Measurements from ENCODE around the gene TMEM37.

Gene TMEM37

DNA sequence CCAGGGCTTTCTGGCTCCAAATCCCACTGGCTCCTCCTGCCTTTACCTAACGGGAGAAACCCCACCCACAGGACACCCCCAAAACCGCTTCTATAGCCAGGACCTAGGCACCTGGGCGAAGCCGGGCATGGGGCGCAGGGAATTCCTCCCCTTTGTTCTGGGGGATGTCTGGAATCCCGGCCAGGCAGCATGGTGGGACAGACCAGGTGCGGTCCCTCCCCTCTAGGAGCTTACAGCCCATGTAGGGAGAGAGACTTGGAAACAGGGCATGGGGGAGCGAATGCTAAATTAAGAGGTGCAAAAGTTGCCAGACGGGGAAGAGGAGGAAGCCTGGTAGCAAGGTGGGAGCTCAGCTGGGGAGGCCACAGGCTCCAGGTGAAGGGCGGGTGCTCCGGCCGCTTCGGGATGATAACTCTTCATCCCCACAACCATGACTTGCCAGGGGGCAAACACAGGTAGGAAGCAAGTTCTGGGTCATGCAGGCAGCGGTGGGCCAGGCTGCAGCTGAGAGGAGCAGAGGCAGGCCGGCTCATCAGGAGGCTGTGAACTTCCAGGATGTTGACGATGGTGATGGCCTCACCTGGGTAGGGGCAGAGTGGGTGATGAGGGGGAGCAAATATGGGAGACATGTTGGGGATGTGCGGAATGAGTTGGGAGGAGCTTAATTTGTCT is 1.3 kb downstream of the TMEM37 start:
- DNase-seq (ENCODE audit: low spot score) (no peak), FAIRE-seq (peak; percentile 13)

DNA sequence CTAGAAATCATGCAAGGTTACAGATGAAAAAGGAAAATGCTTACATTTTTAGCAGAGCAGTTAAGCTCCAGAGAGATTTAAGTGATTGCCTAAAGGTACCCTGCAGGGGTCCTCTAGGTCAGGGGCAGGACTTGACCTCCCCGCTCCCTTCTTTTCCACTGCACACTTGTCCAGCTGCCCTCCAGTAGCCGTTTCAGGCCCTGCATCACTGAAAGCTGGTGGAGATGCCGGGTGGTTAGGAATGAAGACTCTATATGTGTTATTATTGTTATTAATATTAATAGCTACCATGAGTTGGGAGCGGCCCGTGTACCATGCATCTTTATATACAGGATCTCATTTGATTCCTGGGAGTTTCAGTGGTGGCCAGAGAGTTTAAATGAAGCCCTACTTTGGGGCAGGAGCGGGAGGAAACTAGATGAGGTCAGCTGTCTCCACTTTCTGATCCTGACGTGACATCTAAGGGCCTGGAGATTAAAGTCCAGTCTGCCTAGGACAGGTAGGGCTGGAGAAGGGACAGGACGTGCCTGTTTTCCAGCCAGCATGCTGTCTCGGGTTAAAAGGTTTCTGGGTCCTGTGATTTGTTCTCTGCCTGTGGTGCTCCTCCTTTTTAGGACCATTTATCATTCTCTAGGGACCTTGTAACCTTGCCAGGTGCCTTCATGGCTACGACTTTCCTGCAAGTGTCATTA is 2.1 kb downstream of the TMEM37 start:
- no peak for FAIRE-seq

DNA sequence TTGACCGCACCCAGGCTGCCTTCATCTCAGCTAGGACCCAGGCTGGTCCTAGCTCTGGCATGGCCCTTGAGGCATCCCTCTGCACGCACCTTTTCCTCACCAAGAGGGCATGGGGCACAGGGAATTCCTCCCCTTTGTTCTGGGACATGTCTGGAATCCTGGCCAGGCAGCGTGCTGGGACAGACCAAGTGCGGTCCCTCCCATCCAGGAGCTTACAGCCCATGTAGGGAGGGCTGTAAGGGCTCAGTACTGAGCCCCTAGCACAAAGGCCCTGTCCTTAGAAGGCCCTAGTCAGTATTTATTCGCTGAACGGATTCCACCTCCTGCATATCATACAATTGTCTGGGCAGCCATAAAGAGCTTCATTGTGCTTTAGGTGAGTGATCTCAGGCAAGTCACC is 3.0 kb downstream of the TMEM37 start:
- FAIRE-seq (no peak), DNase-seq (ENCODE audit: low spot score) (no peak)

More for the DNA sequence above, 2.1 kb downstream of the TMEM37 start:
- no peak for DNase-seq (ENCODE audit: low spot score)

DNA sequence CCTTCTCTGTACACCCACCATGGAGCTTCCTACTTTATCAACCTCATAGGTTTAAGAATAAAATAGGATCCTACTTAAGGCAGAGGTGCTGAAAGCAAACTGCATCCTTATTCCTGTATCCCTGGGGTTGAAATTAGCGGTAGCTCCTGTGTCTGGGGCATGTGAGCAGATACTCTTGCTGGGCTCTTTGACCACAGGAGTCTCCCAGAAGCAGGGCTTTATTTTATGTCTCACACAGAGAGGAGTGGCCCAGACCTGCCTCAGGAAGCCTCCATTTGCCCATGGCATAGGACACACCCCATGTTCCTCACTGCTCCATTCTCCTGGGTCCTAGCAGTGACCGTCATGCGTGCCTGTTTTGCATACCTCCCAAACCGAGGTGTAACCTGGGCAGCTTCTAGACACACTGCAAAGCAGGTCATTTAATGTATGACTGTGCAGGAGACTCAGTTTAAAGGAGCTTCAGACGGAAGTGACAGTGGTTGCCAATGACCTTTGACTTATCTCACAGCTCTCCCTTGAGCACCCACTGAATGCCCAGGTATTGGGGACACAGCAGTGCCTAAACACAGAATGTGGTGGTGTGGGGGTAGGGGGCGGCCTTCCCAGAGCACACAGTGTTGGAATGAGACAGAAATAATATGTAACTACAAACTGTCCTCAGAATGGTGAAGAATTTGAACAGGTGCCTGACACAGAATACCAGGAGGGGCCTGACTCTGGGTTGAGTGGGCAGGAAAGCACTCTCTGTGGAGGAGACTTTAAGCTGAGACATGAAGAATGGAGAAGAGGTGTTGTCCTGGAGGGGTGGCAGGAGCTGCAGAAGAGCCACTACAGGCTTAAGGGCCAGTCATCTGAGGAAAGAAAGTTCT is 3.7 kb downstream of the TMEM37 start:
- FAIRE-seq (no peak), DNase-seq (ENCODE audit: low spot score) (no peak)

DNA sequence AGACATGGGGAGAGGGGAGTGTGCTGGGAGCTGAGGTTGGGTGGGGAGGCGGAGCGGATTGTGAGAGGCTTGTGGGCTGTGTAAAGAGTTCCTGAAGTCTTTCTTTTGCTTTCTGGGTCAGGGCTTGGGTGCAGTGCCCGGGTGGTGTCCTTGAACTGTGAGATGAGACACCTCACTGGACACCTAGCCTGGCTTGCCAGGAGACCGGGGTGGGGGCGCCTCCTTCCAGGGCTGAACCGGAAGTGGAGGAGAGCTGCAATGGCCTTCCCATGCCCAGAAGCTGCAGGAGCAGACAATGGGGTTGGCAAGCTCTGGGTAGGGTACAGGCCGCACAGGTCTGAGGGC is 4.3 kb downstream of the TMEM37 start:
- FAIRE-seq (no peak), DNase-seq (ENCODE audit: low spot score) (no peak)

DNA sequence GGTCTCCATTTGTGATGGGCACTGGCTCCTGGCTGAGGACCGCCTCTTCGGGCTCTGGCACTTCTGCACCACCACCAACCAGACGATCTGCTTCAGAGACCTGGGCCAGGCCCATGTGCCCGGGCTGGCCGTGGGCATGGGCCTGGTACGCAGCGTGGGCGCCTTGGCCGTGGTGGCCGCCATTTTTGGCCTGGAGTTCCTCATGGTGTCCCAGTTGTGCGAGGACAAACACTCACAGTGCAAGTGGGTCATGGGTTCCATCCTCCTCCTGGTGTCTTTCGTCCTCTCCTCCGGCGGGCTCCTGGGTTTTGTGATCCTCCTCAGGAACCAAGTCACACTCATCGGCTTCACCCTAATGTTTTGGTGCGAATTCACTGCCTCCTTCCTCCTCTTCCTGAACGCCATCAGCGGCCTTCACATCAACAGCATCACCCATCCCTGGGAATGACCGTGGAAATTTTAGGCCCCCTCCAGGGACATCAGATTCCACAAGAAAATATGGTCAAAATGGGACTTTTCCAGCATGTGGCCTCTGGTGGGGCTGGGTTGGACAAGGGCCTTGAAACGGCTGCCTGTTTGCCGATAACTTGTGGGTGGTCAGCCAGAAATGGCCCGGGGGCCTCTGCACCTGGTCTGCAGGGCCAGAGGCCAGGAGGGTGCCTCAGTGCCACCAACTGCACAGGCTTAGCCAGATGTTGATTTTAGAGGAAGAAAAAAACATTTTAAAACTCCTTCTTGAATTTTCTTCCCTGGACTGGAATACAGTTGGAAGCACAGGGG is 5.5 kb downstream of the TMEM37 start:
- DNase-seq (ENCODE audit: low spot score) (no peak), FAIRE-seq (no peak)

DNA sequence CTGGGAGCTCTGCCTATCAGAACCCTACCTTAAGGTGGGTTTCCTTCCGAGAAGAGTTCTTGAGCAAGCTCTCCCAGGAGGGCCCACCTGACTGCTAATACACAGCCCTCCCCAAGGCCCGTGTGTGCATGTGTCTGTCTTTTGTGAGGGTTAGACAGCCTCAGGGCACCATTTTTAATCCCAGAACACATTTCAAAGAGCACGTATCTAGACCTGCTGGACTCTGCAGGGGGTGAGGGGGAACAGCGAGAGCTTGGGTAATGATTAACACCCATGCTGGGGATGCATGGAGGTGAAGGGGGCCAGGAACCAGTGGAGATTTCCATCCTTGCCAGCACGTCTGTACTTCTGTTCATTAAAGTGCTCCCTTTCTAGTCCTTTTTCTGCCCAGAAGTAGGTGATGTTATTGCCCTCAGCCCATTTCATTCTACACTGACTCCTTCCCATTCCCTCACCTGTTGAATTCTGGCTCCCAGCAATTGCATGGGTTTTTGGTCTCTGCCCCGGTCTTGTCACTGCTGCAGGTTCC is 6.5 kb downstream of the TMEM37 start:
- no peak for DNase-seq (ENCODE audit: low spot score)
- FAIRE-seq: no peak

DNA sequence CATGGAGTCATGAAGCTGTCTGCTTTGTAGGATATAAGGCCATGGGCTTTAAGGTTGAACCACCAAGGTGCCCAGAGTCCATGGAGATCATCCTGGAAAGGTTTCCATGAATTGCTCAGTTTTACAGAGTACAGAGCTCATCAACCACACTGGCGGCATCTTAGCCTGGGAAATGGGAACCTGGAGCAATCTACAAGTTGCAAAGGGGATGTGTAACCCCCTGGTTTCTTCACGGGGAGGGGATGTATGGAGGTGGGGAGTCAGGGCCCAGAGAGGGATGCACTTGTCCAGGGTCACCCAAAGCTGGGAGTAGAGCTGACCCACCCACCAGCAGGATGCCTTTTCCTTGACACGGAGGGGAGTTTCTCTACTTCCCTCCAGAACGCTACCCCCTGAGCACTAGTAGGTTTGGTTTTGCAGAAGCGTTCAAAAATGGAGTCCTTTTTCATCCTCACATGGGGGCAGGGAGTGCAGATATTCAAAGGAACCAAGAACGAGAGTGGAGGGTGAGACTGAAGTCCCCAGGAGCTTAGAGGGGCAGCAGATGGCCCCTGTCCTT is 7.2 kb downstream of the TMEM37 start:
- FAIRE-seq: no peak
- no peak for DNase-seq (ENCODE audit: low spot score)

DNA sequence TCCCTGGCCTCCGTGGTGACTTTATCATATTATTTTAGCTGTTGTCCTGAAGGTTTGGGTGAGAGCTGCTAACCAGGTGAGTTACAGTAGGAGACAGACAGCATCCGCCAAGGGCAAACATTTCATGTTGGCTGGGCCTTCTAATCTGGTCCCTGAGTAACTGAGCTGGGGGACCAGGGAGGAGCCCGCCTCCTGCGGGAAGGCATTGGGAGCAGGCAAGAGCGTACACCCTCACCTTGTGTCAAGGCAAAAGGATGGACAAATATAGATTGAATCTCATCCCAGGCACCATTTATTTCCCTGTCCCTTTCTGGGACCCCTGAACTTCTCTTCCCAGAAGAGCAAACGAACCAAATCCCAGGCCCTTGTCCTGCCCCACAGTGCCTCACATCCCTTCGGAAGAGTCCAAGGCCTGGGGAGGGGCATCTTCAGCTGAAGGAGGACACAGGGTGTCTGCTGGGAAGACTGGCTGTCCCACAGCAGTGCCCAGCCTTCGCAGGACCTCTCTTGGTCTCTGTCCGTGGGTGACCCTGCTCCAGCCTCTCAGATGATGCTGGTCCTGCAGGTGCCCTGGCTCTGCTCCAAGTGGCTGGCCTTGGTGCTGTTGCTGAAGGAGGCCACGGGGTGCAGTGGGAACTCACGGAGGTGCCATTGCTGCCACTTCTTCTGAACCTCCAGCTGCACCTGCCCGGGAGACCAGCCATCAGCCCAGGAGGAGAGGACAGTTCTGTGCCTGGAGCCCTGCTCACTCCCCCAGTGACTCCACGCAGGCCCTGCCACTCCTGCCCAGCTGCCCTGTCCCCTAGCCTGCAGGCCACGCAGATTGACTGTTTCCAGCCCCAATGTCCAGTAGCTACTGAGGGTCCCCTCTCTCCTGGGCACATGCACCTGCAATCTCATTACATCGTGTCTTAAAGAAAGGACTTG is 8.2 kb downstream of the TMEM37 start:
- DNase-seq (ENCODE audit: low spot score) (no peak), FAIRE-seq (peak; percentile 9)

DNA sequence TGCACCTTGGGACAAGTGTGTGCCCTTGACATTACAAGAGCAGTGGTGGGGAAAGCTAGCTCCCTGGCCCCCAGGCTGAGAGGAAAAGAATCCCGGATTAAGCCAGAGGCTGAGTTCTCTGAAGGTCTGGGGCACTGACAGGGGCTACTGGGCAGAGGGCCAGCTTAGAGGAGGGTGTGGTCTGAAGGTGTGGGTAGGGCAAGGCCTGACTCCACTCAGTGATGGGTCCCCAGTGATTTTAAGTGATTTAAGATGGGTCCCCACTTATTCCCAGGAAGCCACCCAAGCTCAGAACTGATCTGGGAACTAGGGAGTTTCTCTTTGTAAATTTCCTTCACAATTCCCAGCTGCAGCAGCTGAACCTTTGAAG is 8.8 kb downstream of the TMEM37 start:
- DNase-seq (ENCODE audit: low spot score) (no peak), FAIRE-seq (no peak)

DNA sequence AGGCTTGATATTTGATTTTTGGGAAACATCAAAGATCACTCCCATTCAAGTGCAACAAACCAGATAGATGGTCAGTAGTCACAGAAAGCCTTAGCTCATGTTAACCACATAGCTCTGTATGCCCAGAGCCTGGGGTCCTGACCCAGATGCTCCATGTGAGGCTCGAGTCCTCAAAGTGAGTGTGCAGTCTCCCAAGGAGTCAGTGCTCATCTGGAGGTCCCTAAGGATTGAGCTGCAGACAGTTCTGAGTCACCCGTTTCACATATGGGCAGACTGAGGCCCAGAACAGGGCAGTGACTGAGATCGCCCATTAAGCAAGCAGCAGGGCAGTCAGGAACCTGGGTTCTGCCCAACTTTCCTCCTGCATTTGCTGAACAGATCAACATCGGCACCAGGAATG is 9.2 kb downstream of the TMEM37 start:
- DNase-seq (ENCODE audit: low spot score): no peak
- FAIRE-seq: peak; percentile 17

DNA sequence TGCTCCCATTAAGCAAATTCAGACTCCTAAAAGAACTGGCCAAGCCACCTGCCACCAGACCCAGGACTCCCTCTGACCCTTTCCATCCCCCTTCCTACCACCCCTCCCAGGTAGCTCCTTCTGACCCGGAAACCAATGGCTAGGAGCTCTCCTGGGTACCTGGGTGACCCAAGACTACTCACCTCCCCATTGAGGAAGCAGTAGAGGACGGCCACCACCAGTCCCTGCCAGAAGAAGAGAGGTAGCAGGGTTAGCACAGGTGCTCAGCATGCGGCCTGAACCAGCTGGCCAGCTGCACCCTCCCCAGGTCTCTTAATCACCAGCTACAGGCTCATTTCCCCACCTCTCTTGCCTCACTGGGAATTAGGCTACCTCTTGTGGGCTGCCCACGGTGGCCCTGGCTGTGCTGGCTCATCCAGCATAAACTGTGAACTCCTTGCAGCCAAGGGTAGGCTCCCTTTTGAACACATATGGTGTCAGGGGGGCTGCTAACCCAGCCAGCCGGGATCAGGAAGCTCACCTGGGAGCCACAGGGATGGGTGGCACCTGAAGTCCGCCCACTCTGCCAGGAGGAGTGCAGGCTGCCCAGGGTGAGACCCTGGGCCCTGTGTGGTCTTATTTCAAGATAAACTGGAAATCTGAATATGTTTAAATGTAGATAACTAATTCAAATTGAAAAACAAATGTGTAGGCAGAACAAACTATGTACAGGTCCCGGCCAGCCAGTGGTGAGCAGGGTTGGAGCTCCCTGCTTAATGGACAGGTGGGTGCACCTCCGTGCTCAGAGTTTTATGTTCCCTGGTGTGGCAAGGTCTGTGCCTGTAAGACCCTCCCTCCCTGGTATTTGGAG is 9.9 kb downstream of the TMEM37 start:
- DNase-seq (ENCODE audit: low spot score) (no peak), FAIRE-seq (no peak)

DNA sequence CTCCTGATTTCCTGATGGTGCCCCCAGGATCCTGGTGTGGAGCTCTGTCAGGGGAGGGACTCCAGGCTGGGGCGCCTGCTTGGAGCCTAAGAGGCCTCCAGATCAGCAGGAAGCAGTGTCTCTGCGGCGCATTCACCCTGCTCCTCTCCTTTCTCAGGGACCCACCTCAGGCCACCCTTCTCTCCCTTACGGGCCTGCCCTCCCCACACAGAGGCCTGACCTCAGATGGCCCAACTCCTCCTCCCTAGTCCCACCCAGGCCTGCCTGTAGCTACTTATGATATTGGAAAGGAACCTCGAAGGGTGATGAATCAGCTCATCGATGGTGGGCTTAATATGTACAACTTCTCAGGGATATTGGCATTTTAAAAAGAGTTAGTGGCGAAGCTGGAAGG is 10.6 kb downstream of the TMEM37 start:
- FAIRE-seq (no peak), DNase-seq (ENCODE audit: low spot score) (no peak)

DNA sequence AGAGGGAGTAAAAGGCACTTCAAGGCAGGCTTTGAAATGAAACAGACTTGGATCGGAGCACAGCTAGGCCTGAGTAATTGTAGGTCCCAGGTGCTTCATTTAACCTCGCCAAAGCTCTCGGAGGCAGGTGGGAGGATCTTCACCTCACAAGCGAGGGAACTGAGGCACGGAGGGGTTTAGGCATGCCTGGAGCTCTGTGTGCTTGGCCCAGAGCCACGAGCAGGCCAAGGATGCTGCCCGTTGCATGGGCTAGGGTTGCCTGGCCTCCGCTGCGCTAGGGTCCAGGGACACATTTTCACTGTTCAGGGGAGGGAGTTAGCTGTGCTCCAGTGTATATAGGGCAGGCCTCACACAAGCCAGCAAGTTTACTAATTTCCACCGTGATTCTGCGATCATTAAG is 11.2 kb downstream of the TMEM37 start:
- FAIRE-seq: no peak

DNA sequence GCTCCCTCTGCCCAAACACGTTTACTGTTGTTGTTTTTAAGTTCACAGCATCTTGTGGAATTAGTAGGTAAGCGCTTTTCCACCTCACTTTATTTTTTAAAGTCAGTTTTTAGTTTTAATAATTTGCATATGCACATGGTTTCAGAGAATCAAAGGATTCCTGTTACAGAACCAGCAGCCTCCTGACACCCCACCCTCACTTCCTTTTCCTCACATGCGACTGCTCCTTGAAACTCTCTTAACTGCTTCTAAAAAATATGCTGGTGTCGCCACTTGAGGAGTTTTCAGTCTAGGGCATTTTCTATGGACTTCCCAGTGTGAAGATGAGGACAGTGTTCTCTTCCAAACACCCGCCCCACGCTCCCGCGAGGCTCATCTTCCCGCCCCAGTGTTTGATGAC is 14.4 kb downstream of the TMEM37 start:
- no peak for FAIRE-seq
- no peak for DNase-seq (ENCODE audit: low spot score)

More for the DNA sequence above, 11.2 kb downstream of the TMEM37 start:
- DNase-seq (ENCODE audit: low spot score): no peak

DNA sequence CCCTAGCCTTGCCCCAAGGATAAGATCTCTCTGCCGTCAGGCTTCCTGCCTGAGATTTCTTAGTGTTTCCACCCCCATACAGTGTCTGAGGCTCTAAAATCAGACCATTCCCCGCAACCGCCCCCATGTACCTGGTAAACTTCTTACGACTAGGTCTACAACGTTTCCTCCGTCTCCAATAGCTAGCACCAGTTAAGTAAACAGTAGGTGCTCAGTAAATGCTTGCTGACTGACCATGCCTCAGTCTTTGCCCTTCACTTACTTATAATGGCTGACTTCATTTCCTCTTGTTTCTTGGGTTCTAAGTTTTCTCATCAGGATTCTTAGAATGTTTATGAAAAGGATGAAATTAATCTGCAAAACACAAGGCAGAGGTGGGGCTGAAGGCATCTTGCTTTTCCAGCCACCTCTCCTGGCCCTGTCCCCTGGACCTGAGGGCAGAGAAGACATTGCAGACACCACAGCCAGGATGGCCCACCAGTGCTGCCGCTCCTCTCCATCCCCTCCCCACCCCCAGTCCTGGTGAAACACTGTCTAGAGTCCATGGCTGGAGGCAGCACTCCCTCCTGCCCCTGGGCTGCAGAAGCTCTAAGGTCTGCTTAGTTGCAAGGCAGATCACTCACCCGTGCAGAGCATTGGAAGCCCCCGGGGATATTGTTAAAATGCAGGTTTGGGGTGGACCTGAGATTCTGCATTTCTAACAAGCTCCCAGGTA is 16.9 kb downstream of the TMEM37 start:
- no peak for FAIRE-seq

DNA sequence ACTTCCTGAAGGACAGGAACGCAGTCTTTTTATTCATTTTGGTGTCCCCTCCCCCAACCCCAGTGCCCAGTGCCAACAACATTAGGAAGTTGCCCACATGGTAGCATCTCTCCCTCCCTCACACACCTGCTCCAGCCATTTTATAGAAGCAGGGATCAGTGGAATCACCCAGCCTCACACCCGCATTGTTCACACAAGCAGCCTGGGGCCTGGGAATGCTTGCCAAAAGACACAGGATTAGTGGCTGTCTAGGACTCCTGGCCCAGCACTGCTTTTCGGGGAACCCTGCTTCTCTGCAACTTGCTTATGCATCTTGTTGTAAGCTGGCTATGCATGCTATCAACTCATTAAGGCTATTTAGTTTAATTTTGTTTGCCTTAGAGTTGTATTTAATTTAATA is 17.9 kb downstream of the TMEM37 start:
- FAIRE-seq: no peak

More for the DNA sequence above, 16.9 kb downstream of the TMEM37 start:
- no peak for DNase-seq (ENCODE audit: low spot score)

DNA sequence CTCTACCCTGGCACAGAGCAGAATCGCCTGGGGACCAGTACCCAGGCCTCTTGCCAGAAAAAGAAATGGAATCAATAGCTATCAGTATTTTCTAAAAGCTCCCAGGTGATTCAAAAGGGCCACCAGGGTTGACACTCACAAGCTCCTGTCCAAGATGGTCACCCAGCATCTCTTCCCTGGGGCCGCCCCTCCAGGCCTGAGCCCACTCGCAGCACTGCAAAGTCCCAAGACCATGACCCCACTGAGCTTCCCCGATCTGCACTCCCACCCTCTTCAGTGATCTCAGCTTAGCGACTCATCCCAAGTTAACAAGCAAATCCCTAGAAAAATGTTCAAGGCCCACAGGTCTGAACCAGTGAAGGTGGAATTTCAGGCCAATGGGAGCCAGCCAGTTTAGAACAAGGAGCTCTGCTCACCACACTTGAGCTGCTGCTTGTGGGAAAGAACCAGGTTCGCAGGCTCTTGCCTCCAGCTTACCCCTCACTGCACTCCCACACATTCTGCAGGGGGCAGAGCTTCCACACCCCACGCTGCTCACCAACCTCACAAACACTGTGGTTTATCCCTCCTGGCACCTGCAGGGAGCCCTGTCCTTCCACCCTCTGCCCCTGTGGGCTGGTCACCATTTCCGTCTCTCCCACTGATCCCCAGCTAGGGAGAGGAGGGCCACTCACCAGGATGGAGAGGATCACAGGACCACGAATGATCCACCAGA is 19.8 kb downstream of the TMEM37 start:
- no peak for FAIRE-seq
- DNase-seq (ENCODE audit: low spot score): no peak

More for the DNA sequence above, 17.9 kb downstream of the TMEM37 start:
- DNase-seq (ENCODE audit: low spot score): no peak

Measured in urothelium cell line (cell line).